ENCODE measurements around the gene TRAPPC12. TPM values are rescaled to one million over a fixed set of nuclear protein-coding genes. Genes with fewer than 3 reads are reported as not detected.

Gene TRAPPC12
- total RNA-seq, 1 donor from 2014 or later = 71.0 TPM

DNA sequence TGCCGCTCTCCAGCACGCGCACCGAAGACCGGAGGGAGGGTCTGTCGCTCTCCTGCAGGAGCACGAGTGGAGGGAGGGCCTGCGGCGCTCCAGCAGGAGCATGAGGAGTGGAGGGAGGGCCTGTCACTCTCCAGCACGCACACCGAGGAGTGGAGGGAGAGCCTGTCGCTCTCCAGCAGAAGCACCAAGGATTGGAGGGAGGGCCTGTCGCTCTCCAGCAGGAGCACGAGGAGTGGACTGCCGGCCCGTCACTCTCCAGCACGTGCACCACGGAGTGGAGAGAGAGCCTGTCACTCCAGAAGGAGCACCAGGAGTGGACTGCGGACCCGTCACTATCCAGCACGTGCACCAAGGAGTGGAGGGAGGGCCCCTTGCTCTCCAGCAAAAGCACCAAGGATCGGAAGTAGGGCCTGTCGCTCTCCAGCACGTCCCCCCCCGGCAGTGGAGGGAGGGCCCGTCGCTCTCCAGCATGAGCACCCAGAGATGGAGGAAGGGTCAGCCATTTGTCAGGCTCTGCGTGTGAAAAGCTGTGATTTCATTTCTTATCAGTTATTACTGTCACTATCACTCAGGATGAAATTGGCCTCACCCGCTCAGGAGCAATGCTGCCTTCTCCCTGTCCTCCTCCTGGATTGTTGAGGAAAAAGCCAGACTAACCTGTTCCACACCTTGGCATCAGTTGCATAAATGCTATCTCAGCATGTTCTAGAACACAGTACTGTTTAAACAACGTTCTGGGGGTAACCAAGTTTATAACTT is 103.9 kb downstream of the TRAPPC12 start:
- H3K4me1 Mint-ChIP-seq (ENCODE audit: low read depth) = no peaks in the 10 kb centered on the region
- peak; percentile 83 for DNase-seq (ENCODE audit: low spot score)

GRCh38 chr2:3483986-3484960 is 104.8 kb downstream of the TRAPPC12 start:
- Mint-ChIP-seq H3K27me3 (ENCODE audit: low read depth) (no peaks in the 10 kb centered on the region), H3K4me3 (ENCODE audit: unreplicated experiment) (no peak overlapping the region), H3K4me1 (ENCODE audit: low read depth) (no peaks in the 10 kb centered on the region), H3K9me3 (ENCODE audit: low read depth) (no peaks in the 10 kb centered on the region), H3K27ac (ENCODE audit: unreplicated experiment) (no peak overlapping the region), H3K36me3 (ENCODE audit: low read depth) (peaks cover 11% of the 10 kb centered on the region)
- peak; percentile 72 for DNase-seq (ENCODE audit: low spot score)
- TF ChIP-seq, protein P1, sequence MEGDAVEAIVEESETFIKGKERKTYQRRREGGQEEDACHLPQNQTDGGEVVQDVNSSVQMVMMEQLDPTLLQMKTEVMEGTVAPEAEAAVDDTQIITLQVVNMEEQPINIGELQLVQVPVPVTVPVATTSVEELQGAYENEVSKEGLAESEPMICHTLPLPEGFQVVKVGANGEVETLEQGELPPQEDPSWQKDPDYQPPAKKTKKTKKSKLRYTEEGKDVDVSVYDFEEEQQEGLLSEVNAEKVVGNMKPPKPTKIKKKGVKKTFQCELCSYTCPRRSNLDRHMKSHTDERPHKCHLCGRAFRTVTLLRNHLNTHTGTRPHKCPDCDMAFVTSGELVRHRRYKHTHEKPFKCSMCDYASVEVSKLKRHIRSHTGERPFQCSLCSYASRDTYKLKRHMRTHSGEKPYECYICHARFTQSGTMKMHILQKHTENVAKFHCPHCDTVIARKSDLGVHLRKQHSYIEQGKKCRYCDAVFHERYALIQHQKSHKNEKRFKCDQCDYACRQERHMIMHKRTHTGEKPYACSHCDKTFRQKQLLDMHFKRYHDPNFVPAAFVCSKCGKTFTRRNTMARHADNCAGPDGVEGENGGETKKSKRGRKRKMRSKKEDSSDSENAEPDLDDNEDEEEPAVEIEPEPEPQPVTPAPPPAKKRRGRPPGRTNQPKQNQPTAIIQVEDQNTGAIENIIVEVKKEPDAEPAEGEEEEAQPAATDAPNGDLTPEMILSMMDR (IDR thresholded peaks at IDR 0.05) = no peak

More for the DNA sequence above, 103.9 kb downstream of the TRAPPC12 start:
- TF ChIP-seq, protein P1 (IDR thresholded peaks at IDR 0.05) = no peak
- Mint-ChIP-seq H3K27ac (ENCODE audit: unreplicated experiment) (no peak overlapping the region), H3K36me3 (ENCODE audit: low read depth) (peaks cover 11% of the 10 kb centered on the region), H3K27me3 (ENCODE audit: low read depth) (no peaks in the 10 kb centered on the region), H3K4me3 (ENCODE audit: unreplicated experiment) (no peak overlapping the region), H3K9me3 (ENCODE audit: low read depth) (no peaks in the 10 kb centered on the region)

- Mint-ChIP-seq H3K36me3 (ENCODE audit: low read depth) (peaks cover 6% of the 10 kb centered on the region), H3K9me3 (ENCODE audit: low read depth) (no peaks in the 10 kb centered on the region), H3K4me1 (ENCODE audit: low read depth) (no peaks in the 10 kb centered on the region), H3K27me3 (ENCODE audit: low read depth) (no peaks in the 10 kb centered on the region), H3K4me3 (ENCODE audit: unreplicated experiment) (no peak overlapping the region), H3K27ac (ENCODE audit: unreplicated experiment) (no peak overlapping the region)
- TF ChIP-seq, protein P1 (IDR thresholded peaks at IDR 0.05) = no peak
- DNase-seq (ENCODE audit: low spot score) = peak; percentile 79
Observed at GRCh38 chr2:3485166-3485565, 105.7 kb downstream of the TRAPPC12 start.

GRCh38 chr2:3486047-3487027 is 106.8 kb downstream of the TRAPPC12 start:
- H3K4me1 Mint-ChIP-seq (ENCODE audit: low read depth) = peaks cover 3% of the 10 kb centered on the region
- peak overlapping the region; percentile 22 for H3K27ac Mint-ChIP-seq (ENCODE audit: unreplicated experiment)
- no peak overlapping the region for H3K4me3 Mint-ChIP-seq (ENCODE audit: unreplicated experiment)
- H3K9me3 Mint-ChIP-seq (ENCODE audit: low read depth) = no peaks in the 10 kb centered on the region
- DNase-seq (ENCODE audit: low spot score) = peak; percentile 79
- H3K36me3 Mint-ChIP-seq (ENCODE audit: low read depth) = peaks cover 2% of the 10 kb centered on the region
- TF ChIP-seq, protein P1 (IDR thresholded peaks at IDR 0.05) = no peak
- no peaks in the 10 kb centered on the region for H3K27me3 Mint-ChIP-seq (ENCODE audit: low read depth)
